Activated T-cell treated with anti-CD3 and anti-CD28 coated beads, Interleukin-2, amount 50 U/mL, for 48 hours (primary cell): ENCODE measurements around the gene SERPINI1.

Source experiments
- DNase-seq, 2 experiments: peaks; one replicate each; pipeline ENCODE4 v3.0.0-alpha.2; 2020

The SERPINI1 gene

DNA sequence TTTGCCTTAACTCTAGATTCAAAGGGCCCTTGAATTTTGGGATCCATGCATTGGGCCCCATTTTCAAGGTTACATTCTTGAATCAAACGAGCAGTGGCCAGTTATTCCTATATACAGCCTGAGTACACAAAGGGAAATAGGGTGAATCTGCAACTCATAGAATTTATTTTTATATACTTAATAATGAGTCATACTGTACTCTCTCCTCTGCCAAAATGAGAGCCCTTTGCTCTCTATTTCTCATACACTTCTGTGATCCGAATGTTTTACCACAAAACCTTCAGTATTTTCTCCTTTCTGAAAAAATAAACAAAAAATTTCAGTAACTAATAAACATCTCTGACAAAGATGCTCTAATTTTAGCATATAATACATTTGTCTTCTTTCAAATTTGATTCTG lies 116.7 kb downstream of the SERPINI1 start:
- DNase-seq: no peak

DNA sequence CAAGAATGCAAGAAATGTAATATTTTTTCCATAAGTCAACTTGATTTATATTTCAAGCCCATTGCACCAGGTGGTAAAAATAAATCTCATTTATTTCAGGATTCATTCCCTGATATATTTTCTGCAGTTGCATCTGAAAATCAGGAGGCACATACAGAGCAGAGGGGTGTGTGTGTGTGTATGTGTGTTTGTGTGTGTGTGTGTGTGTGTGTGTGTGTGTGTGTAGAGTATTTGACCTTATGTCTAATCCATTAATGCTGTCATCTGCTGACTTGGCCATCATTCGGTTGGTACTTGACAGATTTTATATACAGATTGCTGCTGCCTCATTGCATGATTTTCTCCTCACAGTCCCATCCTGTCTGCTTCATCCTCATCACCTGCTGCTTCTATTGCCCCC lies 118.5 kb downstream of the SERPINI1 start:
- no peak for DNase-seq

DNA sequence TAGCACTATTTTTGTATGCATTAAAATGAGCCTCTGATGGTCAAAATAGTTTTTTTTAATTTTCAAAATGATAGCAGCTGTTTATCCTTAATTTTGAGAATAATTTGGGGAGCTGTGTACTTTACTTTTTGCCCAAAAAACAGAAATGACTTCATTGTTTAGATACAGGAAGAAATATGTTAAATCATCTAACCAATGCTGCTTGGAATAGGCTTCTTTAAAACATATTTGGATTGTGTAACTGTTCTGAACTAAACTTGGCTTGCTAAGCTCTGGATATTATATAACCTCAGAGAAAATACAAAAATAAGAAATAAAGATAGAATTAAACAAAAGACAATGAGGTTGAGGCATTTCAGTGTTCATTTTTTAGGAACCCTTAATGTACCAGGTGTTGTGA lies 119.3 kb downstream of the SERPINI1 start:
- DNase-seq: no peak

DNA sequence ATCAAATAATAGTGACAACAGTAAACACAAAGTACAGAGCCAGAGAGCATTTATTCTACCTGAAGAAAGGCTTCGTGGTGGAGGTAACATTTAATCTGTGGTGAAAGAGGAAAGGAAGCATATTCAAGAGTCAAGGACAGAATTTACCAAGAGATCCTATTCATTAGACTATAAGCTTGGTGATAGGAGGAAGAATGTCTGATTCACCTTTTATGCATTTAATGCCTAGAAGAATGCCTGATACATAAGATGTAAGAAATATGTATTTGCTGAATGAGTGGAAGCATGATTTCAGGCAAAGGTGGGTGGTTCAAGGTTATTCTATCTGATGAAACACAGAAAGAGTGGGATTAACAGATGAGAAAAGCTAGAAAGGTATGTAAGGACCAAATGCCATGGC lies 119.8 kb downstream of the SERPINI1 start:
- DNase-seq: no peak

DNA sequence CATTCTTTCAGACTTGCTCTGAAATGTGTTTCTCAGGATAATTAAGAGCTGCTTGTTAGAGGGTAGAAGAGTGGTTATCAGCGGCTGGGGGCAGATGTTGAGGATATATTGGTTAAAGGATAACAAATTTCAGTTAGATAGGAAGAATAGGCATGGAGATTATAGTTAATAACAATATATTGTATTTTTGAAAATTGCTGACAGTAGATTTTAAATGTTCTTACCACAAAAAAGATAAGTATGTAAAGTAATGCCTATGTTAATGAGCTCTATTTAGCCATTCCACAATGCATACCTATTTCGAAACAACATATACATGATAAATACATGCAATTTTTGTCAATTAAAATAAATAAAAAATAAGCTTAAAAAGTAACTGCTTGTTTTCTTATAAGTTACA lies 123.3 kb downstream of the SERPINI1 start:
- DNase-seq: no peak

DNA sequence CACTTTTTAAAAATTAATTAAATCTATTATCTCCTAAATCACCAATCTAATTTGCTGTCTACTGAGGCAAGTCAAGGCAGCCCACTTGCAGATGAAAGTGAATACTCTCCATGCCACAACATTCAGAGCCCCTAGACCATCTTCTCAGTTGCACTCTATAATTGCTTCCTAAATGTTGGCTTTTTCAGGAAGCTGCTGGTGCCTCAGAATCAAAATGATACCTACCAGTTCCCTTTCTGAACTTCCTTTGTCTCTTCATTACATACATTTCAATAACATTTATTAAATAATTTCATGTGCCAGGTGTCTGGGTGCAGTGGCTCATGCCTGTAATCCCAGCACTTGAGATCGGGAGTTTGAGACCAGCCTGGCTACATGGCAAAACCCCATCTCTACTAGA lies 124.1 kb downstream of the SERPINI1 start:
- no peak for DNase-seq

DNA sequence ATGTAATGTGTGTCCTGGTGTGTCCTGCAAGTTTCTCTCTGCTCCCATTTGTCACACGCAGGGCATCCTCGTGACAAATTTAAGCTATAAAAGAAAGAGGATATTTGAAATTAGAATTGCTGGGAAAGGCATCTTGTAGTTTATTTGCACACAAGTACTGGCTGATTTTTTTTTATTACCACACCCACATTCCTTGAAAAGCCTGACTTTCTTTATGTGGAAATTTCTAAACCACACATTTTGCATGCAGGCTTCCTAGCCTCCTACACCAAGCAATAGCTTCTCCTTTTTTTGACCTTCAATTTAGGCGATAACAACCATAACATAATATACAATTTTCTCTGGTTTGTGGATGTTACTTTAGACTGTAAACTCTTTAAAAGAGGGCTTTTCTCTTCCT lies 126.1 kb downstream of the SERPINI1 start:
- DNase-seq: no peak

DNA sequence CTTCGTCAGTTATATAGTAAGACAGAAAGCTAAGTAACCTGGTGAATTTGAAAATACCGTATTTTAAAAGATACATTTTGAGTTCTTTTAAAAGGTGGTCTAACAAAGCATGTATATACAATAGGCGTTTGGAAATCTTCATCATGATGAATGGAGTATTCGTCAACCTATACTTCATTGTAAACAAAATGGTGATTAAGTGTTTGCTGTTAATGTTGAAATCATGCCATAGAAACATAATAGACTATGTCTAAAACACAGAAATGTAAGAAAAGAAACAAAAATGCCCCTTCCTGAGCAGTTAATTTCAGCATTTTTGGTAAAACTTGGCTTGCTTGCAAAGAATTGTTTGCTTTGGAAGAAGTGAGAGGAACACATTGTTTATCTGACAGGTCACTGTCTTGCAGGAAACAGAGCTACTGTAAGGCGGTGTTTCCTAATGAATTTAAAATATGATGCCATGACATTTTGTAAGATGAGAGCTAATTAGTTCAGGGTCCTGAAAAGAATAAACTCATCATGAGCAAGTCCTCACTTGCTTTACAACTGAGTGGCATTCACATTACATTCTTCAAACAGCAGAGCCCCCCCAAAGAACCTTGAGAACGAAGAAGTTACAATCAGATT lies 126.7 kb downstream of the SERPINI1 start:
- no peak for DNase-seq

DNA sequence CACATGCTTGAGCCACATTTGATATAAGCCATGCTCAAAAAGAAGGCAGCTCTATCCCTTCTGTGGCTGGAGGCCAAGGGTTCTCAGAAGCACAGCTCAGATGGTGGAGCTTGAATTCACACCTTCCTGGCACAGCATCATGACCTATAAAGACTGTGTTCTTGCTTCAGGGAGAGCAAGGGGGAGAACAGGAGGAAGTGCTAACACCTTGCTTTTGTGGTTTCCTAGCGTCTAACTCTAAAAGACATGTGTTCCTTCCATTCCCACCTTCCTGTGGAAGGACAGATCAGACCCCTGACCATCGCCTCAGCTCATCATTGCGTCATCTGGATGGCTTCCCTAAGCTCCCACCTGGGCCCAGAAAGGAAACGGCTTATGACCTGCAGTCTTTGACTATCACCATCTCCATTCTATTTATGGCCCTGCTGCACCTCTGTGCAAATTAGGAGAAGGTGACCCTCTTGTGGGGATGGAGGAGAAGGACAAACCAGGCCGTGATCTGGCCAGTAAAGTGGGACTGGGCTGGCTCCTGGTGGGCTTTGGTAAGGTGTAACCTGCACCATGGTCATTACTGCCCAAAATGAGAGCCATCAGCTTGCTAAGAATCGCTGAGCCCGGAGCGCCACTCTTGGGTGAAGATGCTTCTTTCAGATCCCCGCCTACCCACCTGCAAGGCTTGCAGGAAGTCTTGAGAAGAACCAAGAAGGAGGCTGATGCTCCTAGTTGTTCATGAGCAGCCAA lies 128.5 kb downstream of the SERPINI1 start:
- no peak for DNase-seq

DNA sequence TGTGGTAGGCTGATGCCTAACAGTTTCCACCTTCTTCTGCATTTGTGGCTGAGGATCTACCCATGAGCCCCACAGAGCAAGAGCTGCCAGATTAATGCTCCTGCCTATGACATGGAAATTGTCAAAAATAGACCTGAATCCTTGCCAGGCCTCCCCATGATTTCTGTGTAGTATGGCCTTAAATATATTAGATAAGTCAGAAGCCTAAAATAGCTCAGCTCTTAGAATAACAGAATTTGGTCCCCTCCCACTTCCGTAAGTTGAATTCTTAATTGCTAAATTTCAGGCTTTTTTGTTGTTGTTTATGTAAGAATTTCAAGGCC lies 129.0 kb downstream of the SERPINI1 start:
- DNase-seq: no peak

DNA sequence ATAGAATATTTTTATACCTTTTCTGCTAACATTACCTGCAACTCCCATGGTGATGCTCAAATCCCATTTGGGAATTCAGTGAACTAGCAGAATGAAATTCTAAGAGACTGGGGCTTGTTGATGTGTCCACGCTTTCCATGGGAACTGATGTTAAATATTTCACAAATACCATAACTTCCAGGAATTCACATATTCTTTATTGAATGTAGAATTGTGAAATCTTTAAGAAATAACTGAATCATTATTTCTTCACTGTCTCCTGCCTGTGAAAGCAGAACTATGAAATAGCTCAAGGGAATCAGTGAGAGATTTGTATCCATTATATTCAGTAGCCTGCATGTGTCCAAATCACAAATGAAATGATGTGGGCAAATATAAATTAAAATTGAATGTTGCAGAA lies 130.8 kb downstream of the SERPINI1 start:
- DNase-seq: no peak

DNA sequence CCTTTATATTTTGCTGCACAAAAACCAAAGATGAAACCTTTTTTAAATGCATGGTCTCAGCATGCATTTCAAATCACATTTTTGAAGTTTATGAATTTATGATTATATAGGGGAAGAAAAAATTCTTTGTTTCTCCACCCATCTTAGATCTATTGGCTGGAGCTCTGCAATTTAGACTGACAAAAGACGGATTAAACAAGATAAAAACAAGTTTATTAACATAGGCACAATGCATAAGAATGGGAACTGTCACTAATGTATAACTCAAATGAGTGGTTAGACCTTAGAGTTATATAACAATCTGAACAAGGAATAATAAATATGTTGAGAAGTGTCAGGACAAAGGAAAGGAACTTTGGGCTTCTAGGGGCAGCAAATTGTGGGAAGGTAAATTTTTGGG lies 132.5 kb downstream of the SERPINI1 start:
- no peak for DNase-seq

DNA sequence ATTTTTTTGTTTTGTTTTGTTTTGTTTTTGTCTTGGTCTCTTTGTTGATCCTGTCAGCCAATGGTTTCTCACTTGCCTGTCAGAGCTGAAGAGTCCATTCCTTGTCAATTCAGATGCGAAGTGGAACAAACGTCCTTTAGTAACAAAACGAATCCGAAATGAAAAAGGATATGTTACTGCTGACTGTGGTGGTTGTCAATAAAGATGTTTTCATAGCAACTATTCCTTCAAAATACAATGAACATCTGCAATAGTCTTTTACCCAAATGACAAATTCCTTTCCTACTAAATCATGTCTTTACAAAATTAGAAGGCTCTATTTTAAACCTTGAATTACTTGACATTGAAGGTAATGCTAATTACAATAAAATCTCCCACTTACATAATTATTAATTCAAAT lies 134.7 kb downstream of the SERPINI1 start:
- no peak for DNase-seq

DNA sequence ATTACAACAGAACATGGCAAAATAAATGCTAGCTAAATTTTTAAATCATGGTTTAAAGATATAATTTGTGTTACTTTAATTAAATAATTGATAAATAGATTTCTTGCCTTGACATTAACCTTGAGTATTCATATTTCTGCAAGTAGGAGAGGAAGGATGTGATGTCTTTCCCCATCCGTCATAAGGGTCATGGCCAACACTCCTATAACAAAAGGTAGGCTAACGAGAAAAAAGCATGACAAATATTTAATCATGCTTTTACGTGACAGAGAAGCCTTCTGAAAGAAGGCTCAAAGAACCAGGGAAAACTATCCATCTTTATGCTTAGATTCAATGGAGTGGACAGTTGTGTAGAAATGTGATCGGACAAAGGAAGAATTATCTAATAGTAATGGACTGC lies 135.2 kb downstream of the SERPINI1 start:
- no peak for DNase-seq

DNA sequence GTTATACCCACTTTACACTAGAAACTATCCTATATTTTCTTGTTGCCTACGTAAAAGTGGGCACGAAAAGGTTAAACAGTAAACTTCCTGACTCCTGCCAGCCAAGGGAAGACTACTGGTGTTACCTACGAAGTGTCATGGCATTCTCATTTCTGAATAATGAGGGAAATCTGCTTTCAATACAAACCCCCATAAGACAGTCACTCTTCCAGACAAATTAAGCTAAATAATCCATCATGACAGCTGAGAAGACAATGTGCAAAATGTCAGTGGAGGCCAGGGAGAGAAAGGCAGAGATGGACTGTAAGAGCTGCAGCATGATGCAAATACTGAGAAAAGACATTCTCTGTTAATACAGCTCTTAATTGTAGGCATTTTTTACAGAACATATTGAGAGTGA lies 136.5 kb downstream of the SERPINI1 start:
- DNase-seq: no peak

DNA sequence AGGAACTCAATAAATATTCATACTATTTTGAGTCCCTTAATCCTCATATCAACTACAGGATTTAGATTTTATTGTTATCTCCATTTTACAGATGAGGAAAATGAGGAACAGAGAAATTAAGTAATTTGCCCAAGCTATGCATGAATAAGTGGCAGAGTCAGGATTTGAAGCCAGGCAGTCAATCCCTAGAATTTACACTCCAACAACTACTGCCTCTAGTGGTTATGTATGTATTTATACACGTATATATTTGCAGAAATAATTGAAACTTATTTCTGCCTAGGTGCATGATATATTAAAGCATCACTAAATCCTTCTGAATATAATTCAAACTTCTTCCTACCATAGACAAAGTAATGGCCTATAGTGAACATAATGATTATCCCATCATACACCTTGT lies 137.4 kb downstream of the SERPINI1 start:
- DNase-seq: no peak

DNA sequence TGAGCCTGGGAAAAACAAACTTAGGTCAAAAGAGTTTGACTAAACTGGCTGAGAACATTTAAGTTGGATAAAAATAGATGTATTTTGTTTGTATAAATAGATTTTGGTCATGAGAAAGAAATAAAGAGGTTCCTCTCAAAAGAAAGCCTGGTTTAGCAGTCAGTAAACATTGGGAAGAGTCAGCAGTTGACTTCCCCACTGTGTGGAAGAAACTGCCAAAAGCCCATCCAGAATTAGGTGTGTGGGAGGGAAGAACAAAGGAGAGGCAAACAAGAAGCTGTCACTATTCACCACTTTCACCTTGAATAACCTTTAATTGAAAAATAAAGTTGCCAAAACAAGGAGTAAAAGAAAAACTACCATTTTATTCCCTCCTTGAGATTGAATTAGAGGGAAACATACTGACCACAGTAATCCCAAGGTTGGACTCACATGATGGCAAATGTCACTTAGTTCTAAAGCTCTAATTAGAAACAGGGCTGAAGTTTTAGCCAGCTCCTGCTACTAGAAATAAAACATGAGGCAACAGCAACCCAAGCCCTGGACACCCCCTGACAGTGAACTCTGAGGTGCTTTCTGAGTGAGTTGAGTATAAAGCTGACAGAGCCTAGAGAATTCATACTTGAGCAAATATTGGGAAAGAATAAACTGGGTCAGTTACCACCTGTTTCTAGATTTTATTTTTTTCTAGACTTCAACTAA lies 139.3 kb downstream of the SERPINI1 start:
- no peak for DNase-seq
